GM12892 (cell line): Measurements from ENCODE around the gene PTPRN2.

Experiments used
- POLR2A ChIP-seq: IDR thresholded peaks from 2 replicates; pipeline ENCODE4 v1.6.1; 2011; ENCODE audit warnings: low read depth, low read length, control low read depth
- POLR2AphosphoS5 ChIP-seq: IDR thresholded peaks from 2 replicates; pipeline ENCODE4 v1.6.1; 2011; ENCODE audit warnings: low read depth, low read length, control low read depth

DNA sequence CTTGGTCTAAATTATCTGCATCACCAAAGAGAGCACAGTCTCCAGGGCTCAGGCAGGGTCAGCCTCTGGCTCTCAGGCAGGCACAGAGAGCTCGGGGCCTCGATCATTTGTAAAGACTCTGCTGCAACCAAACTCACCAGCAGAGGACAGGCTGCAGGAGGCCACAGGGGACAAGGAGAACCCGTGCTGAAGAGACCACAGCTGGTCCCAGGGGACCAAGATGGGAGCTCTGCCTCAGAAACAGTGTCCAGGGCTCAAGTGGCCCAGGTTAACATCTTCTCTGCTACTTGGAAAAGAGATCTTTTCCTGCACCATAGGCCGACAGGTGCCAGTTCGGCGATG, 543.2 kb downstream of the PTPRN2 start:
- TF ChIP-seq POLR2A = no peak
- no peak for TF ChIP-seq POLR2AphosphoS5
